Suprapubic skin (tissue), 4 donors: Measurements from ENCODE around the gene MYH14. TPM values are rescaled to one million over a fixed set of nuclear protein-coding genes. Genes with fewer than 3 reads are reported as not detected.

Source experiments
- DNase-seq, 2 donors: peaks; one replicate each; pipeline ENCODE4 v3.0.0-alpha.2; 2019; ENCODE audit warnings: low spot score in 2 of 2
- H3K27ac ChIP-seq: fragments of 200-600 bp; sonication (generic); one replicate; pipeline ENCODE4 v1.5.1; 2019
- H3K27me3 ChIP-seq: fragments of 200-600 bp; sonication (generic); one replicate; pipeline ENCODE4 v1.5.1; 2019
- H3K36me3 ChIP-seq: fragments of 200-600 bp; sonication (generic); one replicate; pipeline ENCODE4 v1.5.1; 2019
- H3K4me1 ChIP-seq: fragments of 200-600 bp; sonication (generic); one replicate; pipeline ENCODE4 v1.5.1; 2019
- H3K4me3 ChIP-seq: fragments of 200-600 bp; sonication (generic); one replicate; pipeline ENCODE4 v1.5.1; 2019; ENCODE audit warnings: mild to moderate bottlenecking
- H3K9me3 ChIP-seq: fragments of 200-600 bp; sonication (generic); one replicate; pipeline ENCODE4 v1.5.1; 2019
- EP300 ChIP-seq: sonication (generic); formaldehyde crosslinking; IDR thresholded peaks from one replicate; pipeline ENCODE4 v1.6.1; 2017; ENCODE audit warnings: antibody characterized with exemption
- POLR2A ChIP-seq, 2 donors: fragments of 450-650 bp; IDR thresholded peaks; one replicate each; pipeline ENCODE4 v1.6.1; 2017; ENCODE audit warnings: antibody characterized with exemption in 2 of 2, mild to moderate bottlenecking in 2 of 2, moderate library complexity in 2 of 2
- POLR2AphosphoS5 ChIP-seq, 3 donors: sonication (generic); formaldehyde crosslinking; IDR thresholded peaks; one replicate each; pipeline ENCODE4 v1.6.1; 2017; ENCODE audit warnings: antibody characterized with exemption in 3 of 3
- WGBS: methylation state at CpG from one replicate; pipeline ENCODE4 v1.1.5; 2018; 5-methylcytosine and 5-hydroxymethylcytosine counted together
- total RNA-seq, 4 donors: library from RNA; depleted of rRNA; stranded (reverse); fragments of >200 nt; gene quantifications; one replicate each; pipeline ENCODE4 v1.1.0, GENCODE V29; 2016
- TF ChIP-seq, protein P1 (sequence below), 2 donors: fragments of 200-600 bp in 1 of 2; fragments of 450-650 bp in 1 of 2; sonication (generic) in 1 of 2; IDR thresholded peaks; one replicate each; pipeline ENCODE4 v1.5.1; 2016 to 2019; ENCODE audit warnings: antibody characterized with exemption in 2 of 2, mild to moderate bottlenecking in 1 of 2, moderate library complexity in 1 of 2

Gene MYH14
- total RNA-seq, 4 donors from 2014 or later, result 84.8 to 116 (median 104) TPM

DNA sequence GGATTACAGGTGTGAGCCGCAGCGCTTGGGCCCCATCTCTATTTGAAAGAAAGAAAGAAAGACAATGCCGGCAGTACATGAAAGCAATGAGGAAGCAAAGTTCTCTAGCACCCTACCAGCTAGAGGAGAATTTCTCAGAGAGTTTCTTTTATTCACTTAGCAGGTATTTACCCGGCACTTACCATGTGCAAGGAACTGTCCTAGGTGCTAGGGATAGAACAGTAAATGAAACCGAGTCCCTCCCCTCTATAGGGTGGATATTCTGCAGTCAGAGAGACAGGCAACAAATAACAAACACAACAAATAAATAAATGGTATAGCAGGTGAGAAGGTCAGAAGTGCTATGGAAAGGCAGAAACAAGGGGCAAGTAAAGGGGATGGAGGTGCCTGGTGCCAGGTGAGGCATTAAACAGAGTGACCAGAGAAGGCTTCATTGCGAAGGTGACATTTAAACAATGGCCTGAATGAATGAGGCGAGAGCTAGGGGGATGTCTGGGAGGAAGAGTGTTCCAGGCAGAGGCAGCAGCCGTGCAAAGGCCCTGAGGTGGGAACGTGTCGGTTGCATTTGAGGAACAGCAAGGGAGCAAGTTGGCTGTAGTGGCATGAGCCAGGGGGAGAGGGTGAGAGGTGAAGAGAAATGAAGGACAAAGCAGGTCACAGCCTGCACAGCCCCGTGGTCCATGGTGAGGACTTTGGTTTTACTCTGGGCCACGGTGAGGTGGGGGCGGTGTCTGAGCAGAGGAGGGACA is 10.8 kb upstream of the MYH14 start:
- no peaks in the 10 kb centered on the region for H3K36me3 ChIP-seq
- TF ChIP-seq EP300 (no peak), POLR2A (IDR thresholded peaks at IDR 0.05) (no peak), POLR2AphosphoS5 (IDR thresholded peaks at IDR 0.05) (no peak)
- TF ChIP-seq, protein P1, sequence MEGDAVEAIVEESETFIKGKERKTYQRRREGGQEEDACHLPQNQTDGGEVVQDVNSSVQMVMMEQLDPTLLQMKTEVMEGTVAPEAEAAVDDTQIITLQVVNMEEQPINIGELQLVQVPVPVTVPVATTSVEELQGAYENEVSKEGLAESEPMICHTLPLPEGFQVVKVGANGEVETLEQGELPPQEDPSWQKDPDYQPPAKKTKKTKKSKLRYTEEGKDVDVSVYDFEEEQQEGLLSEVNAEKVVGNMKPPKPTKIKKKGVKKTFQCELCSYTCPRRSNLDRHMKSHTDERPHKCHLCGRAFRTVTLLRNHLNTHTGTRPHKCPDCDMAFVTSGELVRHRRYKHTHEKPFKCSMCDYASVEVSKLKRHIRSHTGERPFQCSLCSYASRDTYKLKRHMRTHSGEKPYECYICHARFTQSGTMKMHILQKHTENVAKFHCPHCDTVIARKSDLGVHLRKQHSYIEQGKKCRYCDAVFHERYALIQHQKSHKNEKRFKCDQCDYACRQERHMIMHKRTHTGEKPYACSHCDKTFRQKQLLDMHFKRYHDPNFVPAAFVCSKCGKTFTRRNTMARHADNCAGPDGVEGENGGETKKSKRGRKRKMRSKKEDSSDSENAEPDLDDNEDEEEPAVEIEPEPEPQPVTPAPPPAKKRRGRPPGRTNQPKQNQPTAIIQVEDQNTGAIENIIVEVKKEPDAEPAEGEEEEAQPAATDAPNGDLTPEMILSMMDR (IDR thresholded peaks at IDR 0.05), result no peak
- 70% methylated on average over 13 of the region's 13 CpGs for WGBS
- DNase-seq, result no peak
- no peaks in the 10 kb centered on the region for H3K4me1 ChIP-seq
- no peaks in the 10 kb centered on the region for H3K9me3 ChIP-seq
- H3K27me3 ChIP-seq, result peaks cover 25% of the 10 kb centered on the region
- no peak overlapping the region for H3K27ac ChIP-seq
- H3K4me3 ChIP-seq, result no peak overlapping the region

DNA sequence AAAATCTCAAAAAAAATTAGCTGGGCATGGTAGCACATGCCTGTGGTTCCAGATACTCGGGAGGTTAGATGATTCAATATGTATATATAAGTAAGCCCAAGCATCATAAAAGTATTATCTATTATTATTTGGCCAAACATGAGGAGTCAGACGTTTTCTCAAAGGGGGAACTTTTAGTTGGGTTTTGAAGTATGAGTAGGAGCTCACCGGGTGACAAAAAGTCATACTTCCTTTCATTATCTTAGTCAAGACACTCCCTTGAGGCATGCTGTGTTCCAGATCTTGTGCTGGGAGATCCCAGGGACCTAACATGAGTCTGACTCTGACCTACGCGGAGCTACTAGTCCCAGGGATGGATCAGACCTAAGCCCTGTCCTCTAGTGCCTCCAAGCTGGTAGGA is 8.2 kb upstream of the MYH14 start:
- Histone ChIP-seq H3K27ac (no peak overlapping the region), H3K36me3 (no peaks in the 10 kb centered on the region), H3K4me1 (peaks cover 10% of the 10 kb centered on the region), H3K27me3 (peaks cover 25% of the 10 kb centered on the region), H3K9me3 (no peaks in the 10 kb centered on the region), H3K4me3 (no peak overlapping the region)
- no peak for DNase-seq
- TF ChIP-seq POLR2AphosphoS5 (IDR thresholded peaks at IDR 0.05) (no peak), POLR2A (IDR thresholded peaks at IDR 0.05) (no peak), EP300 (no peak)
- TF ChIP-seq, protein P1 (IDR thresholded peaks at IDR 0.05), result no peak
- WGBS, result 79% methylated on average over 5 of the region's 5 CpGs

GRCh38 chr19:50196322-50196932 is 7.0 kb upstream of the MYH14 start:
- 88% methylated on average over 4 of the region's 4 CpGs for WGBS
- Histone ChIP-seq H3K4me3 (no peak overlapping the region), H3K27ac (no peak overlapping the region), H3K9me3 (no peaks in the 10 kb centered on the region), H3K4me1 (peaks cover 10% of the 10 kb centered on the region), H3K27me3 (peaks cover 31% of the 10 kb centered on the region), H3K36me3 (no peaks in the 10 kb centered on the region)
- TF ChIP-seq POLR2AphosphoS5 (IDR thresholded peaks at IDR 0.05) (no peak), POLR2A (IDR thresholded peaks at IDR 0.05) (no peak), EP300 (no peak)
- no peak for DNase-seq

GRCh38 chr19:50197348-50197747 is 6.1 kb upstream of the MYH14 start:
- no peaks in the 10 kb centered on the region for H3K9me3 ChIP-seq

GRCh38 chr19:50198431-50199258 is 4.8 kb upstream of the MYH14 start:
- DNase-seq, result no peak
- TF ChIP-seq POLR2A (IDR thresholded peaks at IDR 0.05) (no peak), POLR2AphosphoS5 (IDR thresholded peaks at IDR 0.05) (no peak), EP300 (no peak)
- TF ChIP-seq, protein P1 (IDR thresholded peaks at IDR 0.05), result no peak
- Histone ChIP-seq H3K27me3 (peaks cover 44% of the 10 kb centered on the region), H3K36me3 (no peaks in the 10 kb centered on the region), H3K4me1 (peaks cover 20% of the 10 kb centered on the region), H3K4me3 (no peak overlapping the region), H3K9me3 (no peaks in the 10 kb centered on the region), H3K27ac (no peak overlapping the region)
- 34% methylated on average over 7 of the region's 7 CpGs for WGBS

More at GRCh38 chr19:50197348-50197747, 6.1 kb upstream of the MYH14 start:
- TF ChIP-seq EP300 (no peak), POLR2A (IDR thresholded peaks at IDR 0.05) (no peak), POLR2AphosphoS5 (IDR thresholded peaks at IDR 0.05) (no peak)
- TF ChIP-seq, protein P1 (IDR thresholded peaks at IDR 0.05), result no peak
- DNase-seq, result no peak
- Histone ChIP-seq H3K4me3 (no peak overlapping the region), H3K36me3 (no peaks in the 10 kb centered on the region), H3K27ac (no peak overlapping the region), H3K27me3 (peaks cover 40% of the 10 kb centered on the region), H3K4me1 (peaks cover 10% of the 10 kb centered on the region)
- 75% methylated on average over 3 of the region's 3 CpGs for WGBS
